Gastroesophageal sphincter (tissue), 3 donors: ENCODE data around the gene MEI4.

ENCODE experiments used
- POLR2AphosphoS5 ChIP-seq: sonication (generic); formaldehyde crosslinking; IDR thresholded peaks from one replicate; pipeline ENCODE4 v1.6.1; 2017; ENCODE audit warnings: antibody characterized with exemption
- TF ChIP-seq, protein P1 (sequence below), 4 experiments: fragments of 200-600 bp in 2 of 4; fragments of 450-650 bp in 2 of 4; sonication (generic) in 1 of 4; IDR thresholded peaks; one replicate each; pipeline ENCODE4 v1.5.1; 2017 to 2019; ENCODE audit warnings: antibody characterized with exemption in 4 of 4, mild to moderate bottlenecking in 2 of 4, moderate library complexity in 2 of 4

- TF ChIP-seq, protein P1, sequence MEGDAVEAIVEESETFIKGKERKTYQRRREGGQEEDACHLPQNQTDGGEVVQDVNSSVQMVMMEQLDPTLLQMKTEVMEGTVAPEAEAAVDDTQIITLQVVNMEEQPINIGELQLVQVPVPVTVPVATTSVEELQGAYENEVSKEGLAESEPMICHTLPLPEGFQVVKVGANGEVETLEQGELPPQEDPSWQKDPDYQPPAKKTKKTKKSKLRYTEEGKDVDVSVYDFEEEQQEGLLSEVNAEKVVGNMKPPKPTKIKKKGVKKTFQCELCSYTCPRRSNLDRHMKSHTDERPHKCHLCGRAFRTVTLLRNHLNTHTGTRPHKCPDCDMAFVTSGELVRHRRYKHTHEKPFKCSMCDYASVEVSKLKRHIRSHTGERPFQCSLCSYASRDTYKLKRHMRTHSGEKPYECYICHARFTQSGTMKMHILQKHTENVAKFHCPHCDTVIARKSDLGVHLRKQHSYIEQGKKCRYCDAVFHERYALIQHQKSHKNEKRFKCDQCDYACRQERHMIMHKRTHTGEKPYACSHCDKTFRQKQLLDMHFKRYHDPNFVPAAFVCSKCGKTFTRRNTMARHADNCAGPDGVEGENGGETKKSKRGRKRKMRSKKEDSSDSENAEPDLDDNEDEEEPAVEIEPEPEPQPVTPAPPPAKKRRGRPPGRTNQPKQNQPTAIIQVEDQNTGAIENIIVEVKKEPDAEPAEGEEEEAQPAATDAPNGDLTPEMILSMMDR (IDR thresholded peaks at IDR 0.05), result no peak
- TF ChIP-seq POLR2AphosphoS5, result no peak
These were observed 309.2 kb downstream of the MEI4 start for GRCh38 chr6:77962070-77962469.
